HCT116 (cell line): ENCODE data around the gene CHTOP. TPM values are rescaled to one million over a fixed set of nuclear protein-coding genes. Genes with fewer than 3 reads are reported as not detected.

Source experiments
- ATAC-seq: fragments of 200-7000 bp; cut with Tn5 transposase; 2 replicates; pipeline ENCODE4 v1.9.1; 2020; ENCODE audit warnings: mild to moderate bottlenecking, moderate library complexity
- BruUV-seq: library from RNA; stranded (reverse); fragments of 400-500 nt; replicated peaks from 2 replicates; lab custom pipeline; 2021; lab: Mats Ljungman, UMichigan
- CTCF ChIA-PET: fragments of 300-600 bp; sonication (Branson Sonifier 250); formaldehyde crosslinking; loops from one replicate; lab custom pipeline; 2021; ENCODE audit warnings: antibody characterized with exemption; lab: Charles Lee
- POLR2A ChIA-PET: fragments of 300-600, 350-600 bp; sonication (Branson Sonifier 250); formaldehyde crosslinking; loops from one replicate; lab custom pipeline; 2021; ENCODE audit warnings: antibody characterized with exemption; lab: Charles Lee
- RAD21 ChIA-PET, 2 experiments: fragments of 300-600 bp; sonication (Branson Sonifier 250); formaldehyde crosslinking; loops; one replicate each; lab custom pipeline; 2023; ENCODE audit warnings: low total read pairs in 2 of 2; ENCODE audit not compliant: uncharacterized antibody in 2 of 2, unreplicated experiment in 2 of 2, low non-redundant PET in 1 of 2; lab: Charles Lee
- DNase-seq: peaks from one replicate; pipeline ENCODE4 v3.0.0-alpha.2; 2010; ENCODE audit warnings: low read depth, low spot score
- H2AFZ ChIP-seq: fragments of 200-600 bp; shearing (Covaris generic), sonication (generic); 2 replicates; pipeline ENCODE4 v1.6.1; 2017; ENCODE audit warnings: low read depth, mixed run types, mixed read lengths, antibody characterized with exemption, low read length; ENCODE audit not compliant: poor library complexity, severe bottlenecking
- H3K27ac ChIP-seq: 2 replicates; pipeline ENCODE4 v1.5.1; 2012; ENCODE audit warnings: low read depth, low read length
- H3K27me3 ChIP-seq: fragments of 200-600 bp; sonication (generic); 2 replicates; pipeline ENCODE4 v1.6.1; 2016; ENCODE audit warnings: mixed run types, low read length, mixed read lengths; ENCODE audit not compliant: insufficient read depth
- H3K36me3 ChIP-seq, 2 experiments: fragments of 200-500 bp in 1 of 2; fragments of 200-600 bp in 1 of 2; sonication (Bioruptor generic) in 1 of 2; sonication (generic) in 1 of 2; 2 replicates each; pipeline versions ENCODE4 v1.5.1 to v1.6.1; 2014 to 2016; ENCODE audit warnings: low read length in 2 of 2, inconsistent platforms in 1 of 2, mixed read lengths in 1 of 2, mixed run types in 1 of 2; ENCODE audit not compliant: insufficient read depth in 2 of 2, control insufficient read depth in 1 of 2
- H3K4me1 ChIP-seq, 2 experiments: fragments of 200-600 bp in 1 of 2; sonication (generic) in 1 of 2; 2 replicates each; pipeline versions ENCODE4 v1.5.1 to v1.6.1; 2012 to 2017; ENCODE audit warnings: low read length in 2 of 2, inconsistent platforms in 1 of 2, mild to moderate bottlenecking in 1 of 2, mixed read lengths in 1 of 2, mixed run types in 1 of 2, moderate library complexity in 1 of 2; ENCODE audit not compliant: insufficient read depth in 2 of 2, control insufficient read depth in 1 of 2
- H3K4me2 ChIP-seq: fragments of 200-600 bp; sonication (generic); 2 replicates; pipeline ENCODE4 v1.6.1; 2017; ENCODE audit warnings: mixed run types, low read length, mixed read lengths
- H3K4me3 ChIP-seq, 2 experiments: fragments of 200-600 bp in 1 of 2; sonication (generic) in 1 of 2; replicated peaks in 1 of 2; 2 replicates each; pipeline ENCODE4 v1.5.1; 2011 to 2016; ENCODE audit warnings: low read length in 2 of 2, control low read depth in 1 of 2, low read depth in 1 of 2, mild to moderate bottlenecking in 1 of 2, mixed read lengths in 1 of 2, mixed run types in 1 of 2
- H3K79me2 ChIP-seq: fragments of 200-600 bp; sonication (generic); 2 replicates; pipeline ENCODE4 v1.6.1; 2017; ENCODE audit warnings: mild to moderate bottlenecking, mixed run types, low read length, moderate library complexity, mixed read lengths; ENCODE audit not compliant: insufficient read depth
- H3K9ac ChIP-seq: fragments of 200-600 bp; sonication (generic); 2 replicates; pipeline ENCODE4 v1.6.1; 2016; ENCODE audit warnings: low read length, mixed read lengths
- H3K9me2 ChIP-seq: fragments of 200-600 bp; sonication (generic), shearing (Covaris generic); 2 replicates; pipeline ENCODE4 v1.6.1; 2017; ENCODE audit warnings: mixed run types, mild to moderate bottlenecking, moderate library complexity; ENCODE audit not compliant: insufficient read depth
- H3K9me3 ChIP-seq, 2 experiments: fragments of 200-500 bp in 1 of 2; fragments of 200-600 bp in 1 of 2; sonication (Bioruptor generic) in 1 of 2; sonication (generic) in 1 of 2; 2 replicates each; pipeline ENCODE4 v1.6.1; 2014 to 2017; ENCODE audit warnings: low read length in 2 of 2, mixed read lengths in 2 of 2, inconsistent platforms in 1 of 2, low read depth in 1 of 2, mild to moderate bottlenecking in 1 of 2, mixed run types in 1 of 2, moderate library complexity in 1 of 2; ENCODE audit not compliant: control insufficient read depth in 1 of 2, insufficient read depth in 1 of 2
- H4K20me1 ChIP-seq: fragments of 200-600 bp; sonication (generic), shearing (Covaris generic); 2 replicates; pipeline ENCODE4 v1.6.1; 2017; ENCODE audit warnings: mixed run types, mild to moderate bottlenecking, moderate library complexity; ENCODE audit not compliant: insufficient read depth
- EGR1 ChIP-seq: IDR thresholded peaks from 2 replicates; pipeline ENCODE4 v1.6.1; 2012; ENCODE audit warnings: low read depth
- ELF1 ChIP-seq: IDR thresholded peaks from 2 replicates; pipeline ENCODE4 v1.6.1; 2012; ENCODE audit warnings: low read depth, borderline replicate concordance
- JUND ChIP-seq: IDR thresholded peaks from 2 replicates; pipeline ENCODE4 v1.6.1; 2012
- POLR2AphosphoS5 ChIP-seq: IDR thresholded peaks from 2 replicates; pipeline ENCODE4 v1.6.1; 2011; ENCODE audit warnings: mild to moderate bottlenecking, low read depth, low read length, moderate library complexity
- REST ChIP-seq: IDR thresholded peaks from 2 replicates; pipeline ENCODE4 v1.6.1; 2012; ENCODE audit warnings: low read depth
- SIN3A ChIP-seq: IDR thresholded peaks from 2 replicates; pipeline ENCODE4 v1.6.1; 2012; ENCODE audit warnings: low read depth
- SP1 ChIP-seq: IDR thresholded peaks from 2 replicates; pipeline ENCODE4 v1.6.1; 2012; ENCODE audit warnings: low read depth
- SRF ChIP-seq: IDR thresholded peaks from 2 replicates; pipeline ENCODE4 v1.6.1; 2012; ENCODE audit warnings: low read depth
- YY1 ChIP-seq: IDR thresholded peaks from 2 replicates; pipeline ENCODE4 v1.6.1; 2011; ENCODE audit warnings: low read length, low read depth, moderate library complexity, mild to moderate bottlenecking; ENCODE audit not compliant: insufficient replicate concordance; ENCODE audit errors: extremely low read depth
- intact Hi-C: fragments of 100-400 bp; cut with micrococcal nuclease; formaldehyde crosslinking; loops from 2 replicates; pipeline ENCODE4 v1.10.0; 2022
- total RNA-seq: library from RNA; stranded (reverse); gene quantifications from one replicate; pipeline ENCODE4 v1.2.1, GENCODE V29; 2021; ENCODE audit not compliant: unreplicated experiment

CHTOP gene
- total RNA-seq, 1 experiment from 2014 or later = 110 TPM

- H2AFZ ChIP-seq = no peak overlapping the region
- RAD21 ChIA-PET = no interaction called here
- POLR2A ChIA-PET = interaction anchor here (3.4 to 10.5 kb wide), 2 partner anchors 14 to 94 kb away, joined by 23 to 172 read pairs; partner anchors contain the start of genes S100A14, S100A16 and S100A6
- intact Hi-C loops = loop anchor here (5.0 kb wide), 1 partner anchor 277 kb away; no protein-coding TSS in a partner anchor
- no TSS peak for BruUV-seq
- no peak overlapping the region for H3K4me3 ChIP-seq
- no peaks in the 10 kb centered on the region for H3K9me3 ChIP-seq
- no peak overlapping the region for H3K4me2 ChIP-seq
- no peak for DNase-seq
- H3K27ac ChIP-seq = no peak overlapping the region; the same call in 1 of the 2 replicates
- peaks cover 20% of the 10 kb centered on the region for H3K79me2 ChIP-seq
- no peaks in the 10 kb centered on the region for H4K20me1 ChIP-seq
- H3K27me3 ChIP-seq = no peaks in the 10 kb centered on the region
- CTCF ChIA-PET = interaction anchor here (1.3 to 5.7 kb wide), 2 partner anchors 14 to 84 kb away, joined by 4 to 76 read pairs; partner anchors contain the start of genes S100A14, S100A16 and S100A4
- TF ChIP-seq SP1 = no peak
- TF ChIP-seq ELF1 = no peak
- TF ChIP-seq REST = no peak
- TF ChIP-seq JUND = no peak
- TF ChIP-seq EGR1 = no peak
- no peak for TF ChIP-seq YY1
- no peak for TF ChIP-seq POLR2AphosphoS5
- no peak for TF ChIP-seq SRF
- no peak for TF ChIP-seq SIN3A
- TF ChIP-seq, all 23 proteins: peak for 0
- Histone ChIP-seq H3K9ac (no peak overlapping the region), H3K4me1 (peaks cover 23 to 42% of the 10 kb centered on the region in 2 experiments), H3K9me2 (no peaks in the 10 kb centered on the region), H3K36me3 (no peaks in the 10 kb centered on the region)
- ATAC-seq = no peak
Measured at GRCh38 chr1:153629343-153629665, 4.6 kb upstream of the CHTOP start.
